ENCODE results near the gene TPSB2.

The TPSB2 gene

DNA sequence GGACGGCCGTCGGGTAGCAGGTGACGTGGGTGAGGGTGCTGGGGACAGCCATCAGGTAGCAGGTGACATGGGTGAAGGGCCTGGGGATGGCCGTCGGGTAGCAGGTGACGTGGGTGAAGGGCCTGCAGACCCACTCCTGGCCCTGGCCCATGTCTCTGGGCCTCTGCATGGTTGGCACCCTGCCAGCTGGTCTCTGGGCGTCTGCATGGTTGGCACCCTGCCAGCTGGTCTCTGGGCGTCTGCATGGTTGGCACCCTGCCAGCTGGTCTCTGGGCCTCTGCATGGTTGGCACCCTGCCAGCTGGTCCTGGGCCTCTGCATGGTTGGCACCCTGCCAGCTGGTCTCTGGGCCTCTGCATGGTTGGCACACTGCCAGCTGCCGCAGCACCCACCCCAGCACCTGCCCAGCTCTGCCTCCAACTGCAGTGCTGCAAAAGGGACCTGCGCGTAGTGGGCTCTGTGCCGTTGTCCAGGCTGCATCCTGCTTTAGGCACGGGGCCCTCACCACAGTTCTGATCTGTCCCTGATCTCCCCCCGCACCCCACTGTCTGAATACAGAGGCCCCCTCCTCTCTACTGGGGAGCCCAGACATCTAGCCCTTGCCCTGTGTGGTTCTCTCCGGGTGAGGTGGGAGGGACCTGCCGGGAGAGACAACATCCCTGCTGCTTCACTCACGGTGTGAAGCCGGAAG lies 41.9 kb upstream of the TPSB2 start:
- TF ChIP-seq MAX (IDR thresholded peaks at IDR 0.05) (peak; percentile 59; the same call in 1 of the 2 replicates), ZBTB7A (IDR thresholded peaks at IDR 0.05; ENCODE audit: low read depth) (peak; percentile 61), EP300 (IDR thresholded peaks at IDR 0.05; ENCODE audit: borderline replicate concordance) (peak; percentile 65; the same call in 1 of the 2 replicates), TEAD4 (IDR thresholded peaks at IDR 0.05) (peak; percentile 60; the same call in 1 of the 2 replicates), NFIC (IDR thresholded peaks at IDR 0.05) (peak; percentile 100), TCF12 (IDR thresholded peaks at IDR 0.05; ENCODE audit: low read depth) (peak; percentile 84)

DNA sequence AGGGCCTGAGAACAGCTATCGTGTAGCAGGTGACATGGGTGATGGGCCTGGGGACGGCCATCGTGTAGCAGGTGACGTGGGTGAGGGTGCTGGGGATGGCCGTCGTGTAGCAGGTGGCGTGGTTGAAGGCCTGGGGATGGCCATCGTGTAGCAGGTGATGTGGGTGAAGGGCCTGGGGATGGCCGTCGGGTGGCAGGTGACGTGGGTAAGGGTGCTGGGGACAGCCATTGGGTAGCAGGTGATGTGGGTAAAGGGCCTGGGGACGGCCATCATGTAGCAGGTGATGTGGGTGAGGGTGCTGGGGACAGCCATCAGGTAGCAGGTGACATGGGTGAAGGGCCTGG lies 41.4 kb upstream of the TPSB2 start:
- TF ChIP-seq FOXM1 (IDR thresholded peaks at IDR 0.05; ENCODE audit: borderline replicate concordance, low read depth) (no peak), TAF1 (IDR thresholded peaks at IDR 0.05; ENCODE audit: low read depth) (no peak), YY1 (IDR thresholded peaks at IDR 0.05; ENCODE audit: low read depth) (no peak), REST (IDR thresholded peaks at IDR 0.05; ENCODE audit: low read depth) (no peak), TCF12 (IDR thresholded peaks at IDR 0.05; ENCODE audit: low read depth) (no peak), ZBTB7A (IDR thresholded peaks at IDR 0.05; ENCODE audit: low read depth) (no peak), USF1 (IDR thresholded peaks at IDR 0.05) (no peak), MAX (IDR thresholded peaks at IDR 0.05) (no peak), TEAD4 (IDR thresholded peaks at IDR 0.05) (no peak), NFIC (IDR thresholded peaks at IDR 0.05) (no peak), RAD21 (IDR thresholded peaks at IDR 0.05; ENCODE audit: low read depth) (no peak), EGR1 (IDR thresholded peaks at IDR 0.05) (no peak), CREB1 (IDR thresholded peaks at IDR 0.05; ENCODE audit: low read depth) (no peak), EP300 (IDR thresholded peaks at IDR 0.05; ENCODE audit: borderline replicate concordance) (no peak), CEBPB (IDR thresholded peaks at IDR 0.05) (no peak)

DNA sequence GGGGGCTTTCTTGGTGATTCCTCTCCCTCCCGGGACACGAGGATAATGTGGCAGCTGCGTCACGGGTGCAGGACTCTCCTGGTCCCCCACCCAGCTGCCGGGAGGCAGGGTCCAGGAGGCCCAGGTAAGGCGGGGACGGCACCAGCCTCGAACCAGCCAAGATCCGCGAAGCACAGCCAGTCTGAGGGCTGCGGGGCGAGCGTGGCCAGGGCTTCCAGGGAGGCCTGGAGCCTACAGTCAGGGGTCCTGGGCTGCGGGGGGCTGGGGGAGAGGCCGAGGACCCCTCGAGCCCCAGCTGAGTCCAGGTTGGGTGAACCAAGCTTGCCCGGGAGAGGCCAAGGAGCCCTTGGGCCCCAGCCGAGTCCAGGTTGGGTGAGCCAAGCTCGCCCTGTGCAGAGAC lies 35.8 kb upstream of the TPSB2 start:
- TF ChIP-seq YY1 (IDR thresholded peaks at IDR 0.05; ENCODE audit: low read depth) = no peak
- no peak for TF ChIP-seq USF1 (IDR thresholded peaks at IDR 0.05)
- TF ChIP-seq CREB1 (IDR thresholded peaks at IDR 0.05; ENCODE audit: low read depth) = no peak
- no peak for TF ChIP-seq TEAD4 (IDR thresholded peaks at IDR 0.05)
- no peak for TF ChIP-seq CEBPB (IDR thresholded peaks at IDR 0.05)
- TF ChIP-seq MAX (IDR thresholded peaks at IDR 0.05) = no peak
- TF ChIP-seq NFIC (IDR thresholded peaks at IDR 0.05) = no peak
- no peak for TF ChIP-seq REST (IDR thresholded peaks at IDR 0.05; ENCODE audit: low read depth)
- no peak for TF ChIP-seq ZBTB7A (IDR thresholded peaks at IDR 0.05; ENCODE audit: low read depth)
- no peak for TF ChIP-seq EGR1 (IDR thresholded peaks at IDR 0.05)

GRCh38 chr16:1265090-1265630 lies 35.2 kb upstream of the TPSB2 start:
- TF ChIP-seq RAD21 (IDR thresholded peaks at IDR 0.05; ENCODE audit: low read depth) (no peak), USF1 (IDR thresholded peaks at IDR 0.05) (no peak), MAX (IDR thresholded peaks at IDR 0.05) (no peak), CEBPB (IDR thresholded peaks at IDR 0.05) (no peak), ZBTB7A (IDR thresholded peaks at IDR 0.05; ENCODE audit: low read depth) (no peak), CREB1 (IDR thresholded peaks at IDR 0.05; ENCODE audit: low read depth) (no peak), TEAD4 (IDR thresholded peaks at IDR 0.05) (no peak), TAF1 (IDR thresholded peaks at IDR 0.05; ENCODE audit: low read depth) (no peak), EP300 (IDR thresholded peaks at IDR 0.05; ENCODE audit: borderline replicate concordance) (no peak), FOXM1 (IDR thresholded peaks at IDR 0.05; ENCODE audit: borderline replicate concordance, low read depth) (no peak), NFIC (IDR thresholded peaks at IDR 0.05) (no peak), TCF12 (IDR thresholded peaks at IDR 0.05; ENCODE audit: low read depth) (no peak), YY1 (IDR thresholded peaks at IDR 0.05; ENCODE audit: low read depth) (no peak), REST (IDR thresholded peaks at IDR 0.05; ENCODE audit: low read depth) (no peak), EGR1 (IDR thresholded peaks at IDR 0.05) (no peak)

All from Ishikawa (cell line).